NB4 (cell line): ENCODE data around the gene NR4A1.

Source experiments
- CTCF ChIP-seq: IDR thresholded peaks from one replicate; pipeline ENCODE4 v1.5.1; 2012; ENCODE audit warnings: low read depth, low read length
- MAX ChIP-seq: IDR thresholded peaks from 2 replicates; pipeline ENCODE4 v1.6.1; 2011; ENCODE audit warnings: low read depth, low read length
- MYC ChIP-seq: IDR thresholded peaks from 2 replicates; pipeline ENCODE4 v1.6.1; 2011; ENCODE audit warnings: low read depth, low read length
- POLR2A ChIP-seq: IDR thresholded peaks from 2 replicates; pipeline ENCODE4 v1.6.1; 2011; ENCODE audit warnings: mild to moderate bottlenecking; ENCODE audit not compliant: insufficient read length; ENCODE audit errors: extremely low read depth

- no peak for TF ChIP-seq CTCF
- no peak for TF ChIP-seq POLR2A
- no peak for TF ChIP-seq MAX
- TF ChIP-seq MYC: no peak
These were observed 36.9 kb downstream of the NR4A1 start for GRCh38 chr12:52087961-52088820.
